Neural progenitor cell (in vitro differentiated cells): ENCODE measurements around the gene SNX30.

Source experiments
- EZH2 ChIP-seq: fragments of 200-600 bp; sonication (generic); IDR thresholded peaks from 2 replicates; pipeline ENCODE4 v1.6.1; 2017; ENCODE audit warnings: antibody characterized with exemption, mild to moderate bottlenecking, moderate library complexity
- EZH2phosphoT487 ChIP-seq: fragments of 200-600 bp; sonication (generic); IDR thresholded peaks from 2 replicates; pipeline ENCODE4 v1.6.1; 2017; ENCODE audit warnings: antibody characterized with exemption

DNA sequence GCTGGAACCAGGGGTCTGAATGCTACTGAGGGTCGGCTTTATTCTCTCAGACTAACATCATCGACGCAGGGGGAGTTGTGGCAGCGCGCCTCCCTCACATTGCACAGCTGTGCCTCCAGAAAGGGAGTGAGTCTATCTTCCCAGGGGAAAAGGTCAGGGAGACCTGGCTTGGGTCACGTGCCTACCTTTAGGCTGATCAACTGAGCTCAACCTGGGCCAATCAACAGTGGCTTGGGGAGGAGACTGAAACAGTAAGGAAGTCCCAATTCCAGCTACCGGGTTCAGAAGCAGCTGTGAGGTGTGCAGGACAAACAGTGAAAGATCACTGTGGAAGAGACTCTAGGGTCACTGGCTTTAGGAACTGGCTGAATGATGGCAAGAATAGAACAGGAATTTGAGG is 14.3 kb downstream of the SNX30 start:
- TF ChIP-seq EZH2phosphoT487 (no peak), EZH2 (no peak)
